ENCODE measurements around the gene ANKMY1. TPM values are rescaled to one million over a fixed set of nuclear protein-coding genes. Genes with fewer than 3 reads are reported as not detected.

ANKMY1 gene
- total and polyA plus RNA-seq, 2 of the 13 experiments (the other 11 are each of a cell fraction or from before 2014, with no cell fraction given) = 11.7 to 18.8 TPM

DNA sequence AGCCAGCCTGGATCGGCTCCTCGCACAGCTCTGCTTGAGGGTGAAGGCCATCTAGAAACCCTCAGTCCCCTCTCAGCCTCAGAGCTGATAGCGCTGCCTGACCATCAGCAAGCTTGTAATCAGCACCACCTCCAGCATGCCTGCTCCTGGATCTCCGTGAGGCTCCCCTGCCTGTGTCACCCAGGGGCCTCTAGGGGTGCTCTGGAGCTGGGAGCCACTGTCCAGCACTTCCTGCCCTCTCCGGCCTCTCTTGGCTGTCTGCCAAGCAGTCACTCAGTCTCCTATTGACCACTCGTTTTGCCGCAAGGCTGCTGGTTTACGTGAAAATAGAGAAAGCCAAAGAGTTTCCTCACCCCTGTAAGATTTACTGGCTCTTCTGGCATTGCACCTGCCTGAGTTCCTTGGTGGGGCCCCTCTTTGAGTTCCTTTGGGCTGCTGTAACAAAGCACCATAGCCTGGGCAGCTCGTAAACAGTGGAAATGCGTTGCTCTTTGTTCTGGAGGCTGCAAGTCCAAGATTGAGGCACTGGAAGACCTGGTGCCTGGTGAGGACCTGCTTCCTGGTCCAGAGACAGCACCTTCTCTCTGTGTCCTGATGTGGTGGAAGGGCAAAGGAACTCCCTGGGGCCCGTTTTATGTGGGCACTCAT is 46.6 kb upstream of the ANKMY1 start (continued):
- TF ChIP-seq, protein P1, sequence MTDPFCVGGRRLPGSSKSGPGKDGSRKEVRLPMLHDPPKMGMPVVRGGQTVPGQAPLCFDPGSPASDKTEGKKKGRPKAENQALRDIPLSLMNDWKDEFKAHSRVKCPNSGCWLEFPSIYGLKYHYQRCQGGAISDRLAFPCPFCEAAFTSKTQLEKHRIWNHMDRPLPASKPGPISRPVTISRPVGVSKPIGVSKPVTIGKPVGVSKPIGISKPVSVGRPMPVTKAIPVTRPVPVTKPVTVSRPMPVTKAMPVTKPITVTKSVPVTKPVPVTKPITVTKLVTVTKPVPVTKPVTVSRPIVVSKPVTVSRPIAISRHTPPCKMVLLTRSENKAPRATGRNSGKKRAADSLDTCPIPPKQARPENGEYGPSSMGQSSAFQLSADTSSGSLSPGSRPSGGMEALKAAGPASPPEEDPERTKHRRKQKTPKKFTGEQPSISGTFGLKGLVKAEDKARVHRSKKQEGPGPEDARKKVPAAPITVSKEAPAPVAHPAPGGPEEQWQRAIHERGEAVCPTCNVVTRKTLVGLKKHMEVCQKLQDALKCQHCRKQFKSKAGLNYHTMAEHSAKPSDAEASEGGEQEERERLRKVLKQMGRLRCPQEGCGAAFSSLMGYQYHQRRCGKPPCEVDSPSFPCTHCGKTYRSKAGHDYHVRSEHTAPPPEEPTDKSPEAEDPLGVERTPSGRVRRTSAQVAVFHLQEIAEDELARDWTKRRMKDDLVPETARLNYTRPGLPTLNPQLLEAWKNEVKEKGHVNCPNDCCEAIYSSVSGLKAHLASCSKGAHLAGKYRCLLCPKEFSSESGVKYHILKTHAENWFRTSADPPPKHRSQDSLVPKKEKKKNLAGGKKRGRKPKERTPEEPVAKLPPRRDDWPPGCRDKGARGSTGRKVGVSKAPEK (CRISPR knock-in tag; IDR thresholded peaks at IDR 0.05; ENCODE audit: borderline replicate concordance) = no peak
- TF ChIP-seq ZSCAN29 (CRISPR knock-in tag; conservative IDR thresholded peaks at IDR 0.05) (0 out of 2 replicates have a peak, but pooled peaks have one; percentile 8), SATB2 (CRISPR knock-in tag; IDR thresholded peaks at IDR 0.05) (no peak), NFKBIZ (CRISPR knock-in tag; IDR thresholded peaks at IDR 0.05) (no peak), PCBP1 (IDR thresholded peaks at IDR 0.05; ENCODE audit: borderline replicate concordance, low read depth, low read length) (no peak), ZNF713 (CRISPR knock-in tag; IDR thresholded peaks at IDR 0.05) (no peak), ZNF335 (CRISPR knock-in tag; IDR thresholded peaks at IDR 0.05) (peak; percentile 82), FIP1L1 (IDR thresholded peaks at IDR 0.05; ENCODE audit: borderline replicate concordance, insufficient read depth, low read depth, low read length) (0 out of 2 replicates have a peak, but pooled peaks have one; percentile 17), ZMYM2 (CRISPR knock-in tag; IDR thresholded peaks at IDR 0.05) (no peak), YY1 (IDR thresholded peaks at IDR 0.05; ENCODE audit: insufficient read depth, insufficient replicate concordance, low read depth, low read length) (peak; percentile 57), ZNF678 (CRISPR knock-in tag; IDR thresholded peaks at IDR 0.05) (no peak), ZFP36L2 (CRISPR knock-in tag; IDR thresholded peaks at IDR 0.05) (no peak), ZNF543 (CRISPR knock-in tag; IDR thresholded peaks at IDR 0.05) (no peak; the same call in 1 of the 2 replicates), MTF2 (CRISPR knock-in tag; IDR thresholded peaks at IDR 0.05; ENCODE audit: borderline replicate concordance) (no peak), SP2 (CRISPR knock-in tag; IDR thresholded peaks at IDR 0.05) (peak; percentile 6; the same call in 1 of the 2 replicates), TEAD2 (CRISPR knock-in tag; IDR thresholded peaks at IDR 0.05) (no peak)
- TF ChIP-seq, protein P2, sequence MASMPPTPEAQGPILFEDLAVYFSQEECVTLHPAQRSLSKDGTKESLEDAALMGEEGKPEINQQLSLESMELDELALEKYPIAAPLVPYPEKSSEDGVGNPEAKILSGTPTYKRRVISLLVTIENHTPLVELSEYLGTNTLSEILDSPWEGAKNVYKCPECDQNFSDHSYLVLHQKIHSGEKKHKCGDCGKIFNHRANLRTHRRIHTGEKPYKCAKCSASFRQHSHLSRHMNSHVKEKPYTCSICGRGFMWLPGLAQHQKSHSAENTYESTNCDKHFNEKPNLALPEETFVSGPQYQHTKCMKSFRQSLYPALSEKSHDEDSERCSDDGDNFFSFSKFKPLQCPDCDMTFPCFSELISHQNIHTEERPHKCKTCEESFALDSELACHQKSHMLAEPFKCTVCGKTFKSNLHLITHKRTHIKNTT (CRISPR knock-in tag; IDR thresholded peaks at IDR 0.05) = no peak
- TF ChIP-seq, protein P3, sequence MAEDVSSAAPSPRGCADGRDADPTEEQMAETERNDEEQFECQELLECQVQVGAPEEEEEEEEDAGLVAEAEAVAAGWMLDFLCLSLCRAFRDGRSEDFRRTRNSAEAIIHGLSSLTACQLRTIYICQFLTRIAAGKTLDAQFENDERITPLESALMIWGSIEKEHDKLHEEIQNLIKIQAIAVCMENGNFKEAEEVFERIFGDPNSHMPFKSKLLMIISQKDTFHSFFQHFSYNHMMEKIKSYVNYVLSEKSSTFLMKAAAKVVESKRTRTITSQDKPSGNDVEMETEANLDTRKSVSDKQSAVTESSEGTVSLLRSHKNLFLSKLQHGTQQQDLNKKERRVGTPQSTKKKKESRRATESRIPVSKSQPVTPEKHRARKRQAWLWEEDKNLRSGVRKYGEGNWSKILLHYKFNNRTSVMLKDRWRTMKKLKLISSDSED (CRISPR knock-in tag; IDR thresholded peaks at IDR 0.05) = no peak
- TF ChIP-seq, protein P4, sequence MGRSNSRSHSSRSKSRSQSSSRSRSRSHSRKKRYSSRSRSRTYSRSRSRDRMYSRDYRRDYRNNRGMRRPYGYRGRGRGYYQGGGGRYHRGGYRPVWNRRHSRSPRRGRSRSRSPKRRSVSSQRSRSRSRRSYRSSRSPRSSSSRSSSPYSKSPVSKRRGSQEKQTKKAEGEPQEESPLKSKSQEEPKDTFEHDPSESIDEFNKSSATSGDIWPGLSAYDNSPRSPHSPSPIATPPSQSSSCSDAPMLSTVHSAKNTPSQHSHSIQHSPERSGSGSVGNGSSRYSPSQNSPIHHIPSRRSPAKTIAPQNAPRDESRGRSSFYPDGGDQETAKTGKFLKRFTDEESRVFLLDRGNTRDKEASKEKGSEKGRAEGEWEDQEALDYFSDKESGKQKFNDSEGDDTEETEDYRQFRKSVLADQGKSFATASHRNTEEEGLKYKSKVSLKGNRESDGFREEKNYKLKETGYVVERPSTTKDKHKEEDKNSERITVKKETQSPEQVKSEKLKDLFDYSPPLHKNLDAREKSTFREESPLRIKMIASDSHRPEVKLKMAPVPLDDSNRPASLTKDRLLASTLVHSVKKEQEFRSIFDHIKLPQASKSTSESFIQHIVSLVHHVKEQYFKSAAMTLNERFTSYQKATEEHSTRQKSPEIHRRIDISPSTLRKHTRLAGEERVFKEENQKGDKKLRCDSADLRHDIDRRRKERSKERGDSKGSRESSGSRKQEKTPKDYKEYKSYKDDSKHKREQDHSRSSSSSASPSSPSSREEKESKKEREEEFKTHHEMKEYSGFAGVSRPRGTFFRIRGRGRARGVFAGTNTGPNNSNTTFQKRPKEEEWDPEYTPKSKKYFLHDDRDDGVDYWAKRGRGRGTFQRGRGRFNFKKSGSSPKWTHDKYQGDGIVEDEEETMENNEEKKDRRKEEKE (IDR thresholded peaks at IDR 0.05) = no peak
- TF ChIP-seq, protein P5, sequence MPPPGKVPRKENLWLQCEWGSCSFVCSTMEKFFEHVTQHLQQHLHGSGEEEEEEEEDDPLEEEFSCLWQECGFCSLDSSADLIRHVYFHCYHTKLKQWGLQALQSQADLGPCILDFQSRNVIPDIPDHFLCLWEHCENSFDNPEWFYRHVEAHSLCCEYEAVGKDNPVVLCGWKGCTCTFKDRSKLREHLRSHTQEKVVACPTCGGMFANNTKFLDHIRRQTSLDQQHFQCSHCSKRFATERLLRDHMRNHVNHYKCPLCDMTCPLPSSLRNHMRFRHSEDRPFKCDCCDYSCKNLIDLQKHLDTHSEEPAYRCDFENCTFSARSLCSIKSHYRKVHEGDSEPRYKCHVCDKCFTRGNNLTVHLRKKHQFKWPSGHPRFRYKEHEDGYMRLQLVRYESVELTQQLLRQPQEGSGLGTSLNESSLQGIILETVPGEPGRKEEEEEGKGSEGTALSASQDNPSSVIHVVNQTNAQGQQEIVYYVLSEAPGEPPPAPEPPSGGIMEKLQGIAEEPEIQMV (CRISPR knock-in tag; IDR thresholded peaks at IDR 0.05; ENCODE audit: low read depth) = 0 out of 2 replicates have a peak, but pooled peaks have one; percentile 19

Data from HepG2 (cell line).